ENCODE measurements around the gene NFIA.
A peak's percentile ranks its signal among the peaks of the same experiment; 100 is the strongest.

The NFIA gene

DNA sequence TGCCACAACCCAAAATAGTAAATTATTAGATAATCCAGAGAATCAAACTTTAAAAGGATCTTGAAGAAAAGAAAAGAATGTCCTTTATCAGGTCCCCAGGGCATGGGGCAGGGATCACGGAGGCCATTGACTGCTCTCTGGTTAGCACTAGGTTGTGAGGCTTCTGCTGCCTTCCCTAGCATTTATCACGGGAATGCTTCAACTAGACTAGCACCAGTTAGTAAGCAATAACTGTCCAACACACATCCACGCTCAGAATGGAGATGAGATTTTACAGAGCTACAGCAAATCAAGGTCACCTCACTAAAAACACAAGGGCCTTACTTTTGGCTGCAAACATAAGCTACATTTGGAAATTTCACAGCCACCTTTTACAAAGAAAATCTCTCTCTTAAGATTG lies 304.0 kb downstream of the NFIA start:
- H3K36me3 Mint-ChIP-seq (ENCODE audit: low read depth): peaks cover 64% of the 10 kb centered on the region
- no peak overlapping the region for H3K4me3 Mint-ChIP-seq
- H3K27me3 Mint-ChIP-seq (ENCODE audit: low read depth): no peaks in the 10 kb centered on the region
- peaks cover 10% of the 10 kb centered on the region for H3K9me3 Mint-ChIP-seq
- peaks cover 17% of the 10 kb centered on the region for H3K4me1 Mint-ChIP-seq
- no peak overlapping the region for H3K27ac Mint-ChIP-seq
- TF ChIP-seq, protein P1, sequence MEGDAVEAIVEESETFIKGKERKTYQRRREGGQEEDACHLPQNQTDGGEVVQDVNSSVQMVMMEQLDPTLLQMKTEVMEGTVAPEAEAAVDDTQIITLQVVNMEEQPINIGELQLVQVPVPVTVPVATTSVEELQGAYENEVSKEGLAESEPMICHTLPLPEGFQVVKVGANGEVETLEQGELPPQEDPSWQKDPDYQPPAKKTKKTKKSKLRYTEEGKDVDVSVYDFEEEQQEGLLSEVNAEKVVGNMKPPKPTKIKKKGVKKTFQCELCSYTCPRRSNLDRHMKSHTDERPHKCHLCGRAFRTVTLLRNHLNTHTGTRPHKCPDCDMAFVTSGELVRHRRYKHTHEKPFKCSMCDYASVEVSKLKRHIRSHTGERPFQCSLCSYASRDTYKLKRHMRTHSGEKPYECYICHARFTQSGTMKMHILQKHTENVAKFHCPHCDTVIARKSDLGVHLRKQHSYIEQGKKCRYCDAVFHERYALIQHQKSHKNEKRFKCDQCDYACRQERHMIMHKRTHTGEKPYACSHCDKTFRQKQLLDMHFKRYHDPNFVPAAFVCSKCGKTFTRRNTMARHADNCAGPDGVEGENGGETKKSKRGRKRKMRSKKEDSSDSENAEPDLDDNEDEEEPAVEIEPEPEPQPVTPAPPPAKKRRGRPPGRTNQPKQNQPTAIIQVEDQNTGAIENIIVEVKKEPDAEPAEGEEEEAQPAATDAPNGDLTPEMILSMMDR (IDR thresholded peaks at IDR 0.05; ENCODE audit: unreplicated experiment in 3 of 3): no peak

- TF ChIP-seq, protein P1 (IDR thresholded peaks at IDR 0.05; ENCODE audit: unreplicated experiment in 3 of 3): no peak
- Mint-ChIP-seq H3K36me3 (ENCODE audit: low read depth) (peaks cover 68% of the 10 kb centered on the region), H3K4me1 (peaks cover 16% of the 10 kb centered on the region), H3K27me3 (ENCODE audit: low read depth) (no peaks in the 10 kb centered on the region), H3K4me3 (no peak overlapping the region), H3K9me3 (peaks cover 10% of the 10 kb centered on the region), H3K27ac (peak overlapping the region in 1 of 3 experiments; percentile 20)
Measured at GRCh38 chr1:61386770-61387169, 304.4 kb downstream of the NFIA start.

DNA sequence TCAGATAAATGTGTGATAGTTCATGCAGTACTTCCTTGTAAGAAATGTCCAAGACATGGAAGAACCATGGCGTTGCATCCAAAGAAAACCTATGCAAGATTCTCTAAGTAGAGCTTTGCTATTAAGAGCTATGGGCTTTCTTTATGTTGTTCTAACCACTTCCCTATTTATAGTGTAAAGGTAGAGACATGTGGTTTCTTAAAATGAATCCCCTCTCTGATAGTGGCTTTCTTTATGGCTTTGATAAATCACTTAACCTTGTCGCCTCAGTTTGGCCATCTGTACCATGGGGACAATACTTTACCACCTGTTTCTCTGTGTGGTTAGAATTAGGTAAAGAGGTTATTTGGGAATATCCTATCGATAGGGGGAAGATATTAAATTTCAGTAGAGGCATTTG lies 305.5 kb downstream of the NFIA start:
- H3K27ac Mint-ChIP-seq: no peak overlapping the region
- no peaks in the 10 kb centered on the region for H3K27me3 Mint-ChIP-seq (ENCODE audit: low read depth)
- H3K4me1 Mint-ChIP-seq: peaks cover 26% of the 10 kb centered on the region
- H3K4me3 Mint-ChIP-seq: no peak overlapping the region
- TF ChIP-seq, protein P1 (IDR thresholded peaks at IDR 0.05; ENCODE audit: unreplicated experiment in 3 of 3): no peak
- H3K36me3 Mint-ChIP-seq (ENCODE audit: low read depth): peaks cover 72% of the 10 kb centered on the region
- peaks cover 10% of the 10 kb centered on the region for H3K9me3 Mint-ChIP-seq

DNA sequence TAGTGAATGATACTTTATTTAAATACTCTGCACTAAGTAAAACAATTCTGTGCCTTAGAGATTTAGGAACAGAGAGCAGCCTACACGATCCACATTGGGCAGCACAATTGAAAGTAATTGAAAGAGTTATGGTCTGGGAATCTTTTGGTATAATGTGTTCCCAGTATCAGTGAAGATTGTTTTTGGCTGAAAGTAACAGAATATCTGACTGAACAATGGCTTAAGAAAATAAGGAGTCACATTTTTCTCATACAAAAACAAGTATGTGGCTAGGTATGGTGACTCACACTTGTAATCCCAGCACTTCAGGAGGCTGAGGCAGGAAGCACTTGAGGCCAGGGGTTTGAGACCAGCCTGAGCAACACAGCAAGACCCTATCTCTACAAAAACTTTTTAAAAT lies 306.2 kb downstream of the NFIA start:
- no peak overlapping the region for H3K4me3 Mint-ChIP-seq

DNA sequence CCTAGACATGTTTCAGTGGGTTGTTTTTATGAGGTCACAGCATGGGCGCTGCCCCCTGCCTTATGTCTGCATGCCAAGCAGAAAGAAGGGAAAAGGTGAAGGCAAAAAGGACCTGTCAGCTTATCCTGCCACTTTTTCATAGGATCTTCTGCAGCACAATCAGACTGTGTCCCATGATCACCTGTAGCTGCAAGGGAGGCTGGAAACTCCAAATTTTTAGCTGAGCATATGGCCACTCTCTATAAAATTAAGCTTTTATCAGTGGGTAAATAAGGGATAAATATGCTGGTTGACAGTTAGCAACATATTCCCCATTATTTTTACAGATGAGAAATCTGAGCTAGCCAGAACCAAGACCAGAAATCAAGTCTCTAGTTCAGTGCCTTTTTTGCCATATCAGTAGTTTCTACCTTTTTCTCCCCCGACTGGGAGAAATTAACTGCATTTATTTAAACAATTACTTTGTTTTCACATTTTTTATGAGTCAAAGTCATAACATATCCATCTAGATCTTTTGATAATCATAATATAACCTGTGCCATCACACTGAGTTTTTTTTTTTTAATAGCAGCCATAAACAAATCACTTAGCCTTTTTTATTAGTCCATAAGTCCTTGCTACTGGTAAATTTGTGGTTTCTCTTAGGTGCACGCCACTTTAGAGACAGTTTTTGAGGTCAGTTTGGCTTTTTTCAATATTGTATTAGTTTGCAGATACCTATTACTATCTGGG lies 307.0 kb downstream of the NFIA start:
- Mint-ChIP-seq H3K27me3 (ENCODE audit: low read depth) (no peaks in the 10 kb centered on the region), H3K27ac (peak overlapping the region; percentile 44 to 84 (median 74)), H3K9me3 (peaks cover 10% of the 10 kb centered on the region), H3K4me1 (peaks cover 34% of the 10 kb centered on the region), H3K36me3 (ENCODE audit: low read depth) (peaks cover 60% of the 10 kb centered on the region), H3K4me3 (no peak overlapping the region)
- TF ChIP-seq, protein P1 (IDR thresholded peaks at IDR 0.05; ENCODE audit: unreplicated experiment in 3 of 3): no peak

More for the DNA sequence above, 306.2 kb downstream of the NFIA start:
- H3K36me3 Mint-ChIP-seq (ENCODE audit: low read depth): peaks cover 67% of the 10 kb centered on the region
- TF ChIP-seq, protein P1 (IDR thresholded peaks at IDR 0.05; ENCODE audit: unreplicated experiment in 3 of 3): no peak
- H3K27ac Mint-ChIP-seq: peak overlapping the region; percentile 66 to 74 (median 70)
- peaks cover 34% of the 10 kb centered on the region for H3K4me1 Mint-ChIP-seq
- H3K27me3 Mint-ChIP-seq (ENCODE audit: low read depth): no peaks in the 10 kb centered on the region
- peaks cover 10% of the 10 kb centered on the region for H3K9me3 Mint-ChIP-seq

Data from nephron (organoid).